Lower lobe of right lung (tissue), 2 donors: ENCODE data around the gene DPF3. TPM values are rescaled to one million over a fixed set of nuclear protein-coding genes. Genes with fewer than 3 reads are reported as not detected.
A peak's percentile ranks its signal among the peaks of the same experiment; 100 is the strongest.

Experiments used
- ATAC-seq, 2 donors: fragments of 200-7000 bp; cut with Tn5 transposase; one replicate each; pipeline ENCODE4 v1.9.1; 2020 to 2022; ENCODE audit warnings: mild to moderate bottlenecking in 2 of 2, moderate library complexity in 2 of 2
- DNase-seq: peaks from one replicate; pipeline ENCODE4 v3.0.0-alpha.2; 2020
- H3K27ac ChIP-seq: fragments of 200-600 bp; one replicate; pipeline ENCODE4 v1.8.0; 2022
- H3K27me3 ChIP-seq: fragments of 200-600 bp; one replicate; pipeline ENCODE4 v1.8.0; 2022; ENCODE audit warnings: low read depth
- H3K36me3 ChIP-seq: fragments of 200-600 bp; one replicate; pipeline ENCODE4 v1.8.0; 2022; ENCODE audit warnings: mild to moderate bottlenecking
- H3K4me1 ChIP-seq: fragments of 200-600 bp; one replicate; pipeline ENCODE4 v1.8.0; 2022
- H3K4me3 ChIP-seq: fragments of 200-600 bp; one replicate; pipeline ENCODE4 v1.8.0; 2022; ENCODE audit warnings: mild to moderate bottlenecking
- H3K9me3 ChIP-seq: fragments of 200-600 bp; one replicate; pipeline ENCODE4 v1.8.0; 2022
- CTCF ChIP-seq: fragments of 200-600 bp; IDR thresholded peaks from one replicate; pipeline ENCODE4 v1.8.0; 2022; ENCODE audit warnings: antibody characterized with exemption, mild to moderate bottlenecking
- intact Hi-C: fragments of 100-400 bp; cut with DNase I; formaldehyde crosslinking; loops from one replicate; pipeline ENCODE4 v1.11.0; 2022
- total RNA-seq: library from RNA; stranded (reverse); fragmentation: NEBNext Ultra II Directional; extraction: Animal tissue kit (Norgen Biotek cat#: 25700); gene quantifications from one replicate; pipeline ENCODE4 v1.2.1, GENCODE V29; 2021
- donor health status: DM: no; HTN: yes; CAD: no; lungs with severe emphysema.

The DPF3 gene
- total RNA-seq, 1 donor from 2014 or later: 0.59 TPM

- ATAC-seq: no peak
These were observed 187.4 kb downstream of the DPF3 start for GRCh38 chr14:72706485-72706884.

GRCh38 chr14:72704502-72704901 is 189.4 kb downstream of the DPF3 start:
- no peak for TF ChIP-seq CTCF
- Histone ChIP-seq H3K4me3 (no peak overlapping the region), H3K27me3 (no peaks in the 10 kb centered on the region), H3K4me1 (no peaks in the 10 kb centered on the region), H3K36me3 (no peaks in the 10 kb centered on the region), H3K9me3 (no peaks in the 10 kb centered on the region), H3K27ac (no peak overlapping the region)
- intact Hi-C loops: no loop called here
- ATAC-seq: no peak
- no peak for DNase-seq

More at GRCh38 chr14:72706485-72706884, 187.4 kb downstream of the DPF3 start:
- intact Hi-C loops: no loop called here
- H3K4me1 ChIP-seq: no peaks in the 10 kb centered on the region
- H3K36me3 ChIP-seq: no peaks in the 10 kb centered on the region
- no peak overlapping the region for H3K4me3 ChIP-seq
- no peaks in the 10 kb centered on the region for H3K27me3 ChIP-seq
- H3K9me3 ChIP-seq: no peaks in the 10 kb centered on the region
- TF ChIP-seq CTCF: no peak
- no peak overlapping the region for H3K27ac ChIP-seq
- DNase-seq: no peak

DNA sequence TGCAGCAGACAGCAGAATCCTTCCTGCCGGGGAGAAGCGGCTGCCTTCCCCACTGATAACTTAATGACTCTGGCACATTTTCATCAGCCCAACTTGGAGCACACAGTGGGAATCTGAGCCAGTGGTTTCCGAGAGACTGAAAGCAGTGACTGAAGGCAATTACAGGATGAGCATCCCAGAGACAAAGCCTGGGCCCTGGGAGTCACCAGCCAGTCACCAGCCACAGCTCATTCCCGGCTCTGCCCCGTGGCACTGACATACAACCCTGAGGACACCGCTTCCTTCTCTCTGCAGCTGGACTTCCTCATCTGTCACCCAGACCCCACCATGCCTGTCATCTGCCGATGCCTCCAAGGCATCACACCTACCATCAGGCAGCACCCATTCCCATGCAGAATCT is 192.3 kb downstream of the DPF3 start:
- DNase-seq (no peak), ATAC-seq (peak in 1 of 2 donors; percentile 35)
- Histone ChIP-seq H3K4me1 (no peaks in the 10 kb centered on the region), H3K36me3 (no peaks in the 10 kb centered on the region), H3K4me3 (no peak overlapping the region), H3K27me3 (no peaks in the 10 kb centered on the region), H3K27ac (no peak overlapping the region), H3K9me3 (no peaks in the 10 kb centered on the region)
- intact Hi-C loops: no loop called here
- no peak for TF ChIP-seq CTCF

DNA sequence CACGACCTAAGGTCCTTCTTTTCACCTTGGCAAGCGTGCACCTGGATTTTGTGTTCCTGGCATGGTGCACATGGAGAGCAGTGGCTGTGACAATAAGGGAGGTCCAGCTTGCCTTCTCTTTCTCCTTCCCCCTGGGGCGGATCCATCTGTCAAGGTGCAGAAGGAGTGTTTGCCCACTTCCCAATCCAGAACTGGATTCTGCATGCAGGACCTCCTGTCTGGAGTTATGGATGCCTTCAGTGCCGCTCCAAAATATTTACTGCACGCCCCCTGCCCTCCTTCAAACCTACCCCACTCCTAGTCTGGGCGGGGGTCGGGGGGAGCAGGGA is 192.7 kb downstream of the DPF3 start:
- Histone ChIP-seq H3K9me3 (no peaks in the 10 kb centered on the region), H3K27me3 (no peaks in the 10 kb centered on the region), H3K27ac (no peak overlapping the region), H3K4me3 (no peak overlapping the region), H3K4me1 (no peaks in the 10 kb centered on the region), H3K36me3 (no peaks in the 10 kb centered on the region)
- no peak for TF ChIP-seq CTCF
- DNase-seq (no peak), ATAC-seq (no peak)
- intact Hi-C loops: no loop called here

GRCh38 chr14:72700338-72701236 is 193.3 kb downstream of the DPF3 start:
- TF ChIP-seq CTCF: no peak
- DNase-seq (no peak), ATAC-seq (no peak)
- H3K27me3 ChIP-seq: no peaks in the 10 kb centered on the region
- H3K36me3 ChIP-seq: no peaks in the 10 kb centered on the region
- no peaks in the 10 kb centered on the region for H3K4me1 ChIP-seq
- intact Hi-C loops: no loop called here
- no peaks in the 10 kb centered on the region for H3K9me3 ChIP-seq
- H3K27ac ChIP-seq: no peak overlapping the region
- H3K4me3 ChIP-seq: no peak overlapping the region
